NCI-H510A (cell line): ENCODE results near the gene TMEM143.
"Not testable (repeated sequence)": the region's sequence is repeated elsewhere in the genome, so short reads cannot be mapped to it uniquely, and the experiment has no call there.

Experiments
- DNase-seq: peaks from one replicate; lab custom pipeline; 2025; lab: John Stamatoyannopoulos, UW

The TMEM143 gene

DNA sequence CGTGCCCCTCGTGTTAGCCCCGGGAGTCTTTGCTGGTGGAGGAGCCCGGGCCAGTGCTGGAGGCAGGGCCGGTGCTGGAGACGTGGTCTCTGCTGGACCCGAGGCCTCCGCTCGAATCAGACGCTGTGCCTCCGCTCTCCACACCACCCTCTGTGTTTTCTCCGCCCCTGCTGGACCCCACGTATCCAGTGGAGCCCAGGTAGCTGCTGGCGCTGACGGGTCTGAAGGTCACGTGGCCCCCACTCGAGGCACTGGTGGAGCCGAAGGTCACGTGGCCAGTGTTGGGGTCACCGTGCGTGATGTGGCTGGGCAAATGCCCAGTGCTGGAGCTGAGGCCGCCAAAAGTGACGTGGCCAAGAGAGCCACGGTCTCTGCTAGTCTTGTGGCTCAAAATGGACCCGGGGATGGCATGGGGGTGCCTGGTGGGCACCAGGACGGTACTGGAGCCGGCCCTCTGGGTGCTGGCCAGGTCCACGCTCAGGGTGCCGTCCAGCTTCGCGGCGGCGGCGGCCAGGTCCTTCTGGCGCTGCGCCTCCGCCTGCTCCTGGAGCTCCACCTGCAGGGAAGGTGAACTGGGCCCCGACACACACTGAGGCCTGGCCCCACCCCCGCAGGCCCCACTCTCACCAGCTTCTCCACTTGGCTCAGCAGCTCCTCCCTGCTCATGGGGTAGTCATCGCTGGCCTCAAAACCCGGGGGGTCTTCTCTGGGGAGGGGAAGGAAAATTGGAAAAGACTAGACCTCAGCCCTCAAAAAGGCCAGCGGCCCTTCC lies 66.6 kb downstream of the TMEM143 start:
- no peak for DNase-seq

DNA sequence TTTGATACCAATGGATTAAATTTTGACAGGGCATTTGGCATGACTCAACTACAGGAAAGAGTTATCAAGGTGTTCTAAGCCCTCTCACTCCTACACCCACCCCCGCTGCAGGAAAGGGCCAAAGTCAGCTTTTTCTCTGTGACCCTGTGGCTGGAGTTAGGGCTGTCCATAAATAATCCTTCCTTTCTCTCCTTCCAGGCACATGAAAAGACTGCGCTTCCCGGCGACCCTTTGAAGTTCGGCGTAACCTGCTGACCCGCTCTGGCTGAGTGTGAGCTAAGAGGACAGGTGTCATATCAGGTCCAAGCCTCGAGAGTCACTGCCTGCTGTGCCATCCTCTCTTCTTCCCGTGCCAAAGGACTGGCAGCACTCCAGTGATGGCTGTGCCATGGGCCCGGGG lies 68.3 kb downstream of the TMEM143 start:
- no peak for DNase-seq

DNA sequence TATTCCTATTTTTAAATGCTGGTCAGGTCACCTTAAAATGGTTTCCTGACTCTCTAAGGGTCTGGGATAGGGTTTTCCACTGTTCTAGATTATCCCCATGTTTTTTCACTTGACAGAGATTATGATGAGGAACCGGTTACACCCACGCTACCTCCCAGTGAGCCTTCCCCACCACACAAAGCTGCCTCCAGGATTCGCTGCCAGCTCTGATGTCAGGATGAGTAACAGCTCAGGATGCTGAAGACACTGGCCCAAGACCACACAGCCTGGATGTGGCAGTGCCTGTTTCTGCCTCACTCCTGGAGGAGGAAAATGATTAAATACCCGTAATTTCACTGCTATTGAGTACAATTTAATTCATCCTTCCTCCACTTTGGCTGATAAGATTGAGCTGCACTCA lies 70.9 kb downstream of the TMEM143 start:
- DNase-seq = no peak

DNA sequence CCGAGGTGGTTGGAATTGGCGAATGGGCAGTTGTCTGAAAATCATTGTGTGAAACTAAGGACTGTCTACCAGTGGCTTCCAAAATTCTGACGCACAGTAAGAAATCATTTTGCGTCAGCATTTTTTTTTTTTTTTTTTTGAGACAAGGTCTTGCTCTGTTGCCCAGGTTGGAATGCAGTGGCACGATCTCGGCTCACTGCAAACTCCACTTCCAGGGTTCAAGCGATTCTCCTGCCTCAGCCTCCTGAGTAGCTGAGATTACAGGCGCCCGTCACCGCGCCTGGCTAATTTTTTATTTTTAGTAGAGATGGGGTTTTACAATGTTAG lies 72.3 kb downstream of the TMEM143 start:
- not testable (repeated sequence) for DNase-seq

GRCh38 chr19:48290771-48291488 lies 72.8 kb downstream of the TMEM143 start:
- DNase-seq = no peak

GRCh38 chr19:48290401-48290770 lies 73.4 kb downstream of the TMEM143 start:
- no peak for DNase-seq

GRCh38 chr19:48287748-48288147 lies 76.0 kb downstream of the TMEM143 start:
- DNase-seq = no peak

DNA sequence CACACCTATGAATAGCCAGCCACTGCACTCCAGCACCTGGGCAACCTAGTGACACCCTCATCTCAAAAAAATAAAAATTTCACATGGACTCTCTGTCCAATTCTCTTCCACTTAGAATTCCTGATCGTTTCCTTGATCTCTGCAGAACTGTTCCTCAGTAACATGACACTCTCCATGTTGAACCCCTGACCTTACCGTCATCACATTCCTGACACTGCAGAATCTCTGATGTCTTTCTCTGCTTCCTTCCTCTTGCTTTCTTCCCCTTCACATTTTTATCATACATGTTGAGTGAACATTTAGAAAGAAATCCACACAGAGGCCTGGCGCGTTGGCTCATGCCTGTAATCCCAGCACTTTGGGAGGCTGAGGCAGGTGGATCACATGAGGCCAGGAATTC lies 78.8 kb downstream of the TMEM143 start:
- DNase-seq = no peak

DNA sequence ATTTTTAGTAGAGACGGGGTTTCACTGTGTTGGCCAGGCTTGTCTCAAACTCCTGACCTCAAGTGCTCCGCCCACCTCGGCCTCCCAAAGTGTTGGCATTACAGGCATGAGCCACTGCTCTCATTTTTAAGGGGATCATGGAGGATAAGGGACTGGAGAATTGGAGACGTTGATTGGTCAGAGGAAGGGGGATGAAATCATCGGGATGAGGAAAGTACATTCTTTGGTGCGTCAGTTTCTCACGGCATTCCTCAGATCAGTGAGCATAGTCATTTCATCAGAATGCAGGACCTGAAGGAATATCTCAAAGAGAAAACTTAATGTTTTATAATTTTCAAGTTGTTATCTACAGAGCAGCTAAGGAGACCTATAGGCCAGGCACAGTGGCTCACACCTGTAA lies 79.8 kb downstream of the TMEM143 start:
- DNase-seq = no peak
